Measurements from ENCODE around the gene IL1RAPL1. TPM values are rescaled to one million over a fixed set of nuclear protein-coding genes. Genes with fewer than 3 reads are reported as not detected.

The IL1RAPL1 gene
- polyA plus RNA-seq, 1 donor from 2014 or later, result not detected

- H3K27ac ChIP-seq (ENCODE audit: low read length), result no peak overlapping the region
- TF ChIP-seq TAF1 (IDR thresholded peaks at IDR 0.05; ENCODE audit: low read depth) (no peak), MXI1 (conservative IDR thresholded peaks at IDR 0.05; ENCODE audit: poor library complexity, severe bottlenecking) (no peak), POLR2AphosphoS5 (IDR thresholded peaks at IDR 0.05) (no peak), EP300 (conservative IDR thresholded peaks at IDR 0.05; ENCODE audit: poor library complexity, severe bottlenecking) (no peak), CTCF (IDR thresholded peaks at IDR 0.05; ENCODE audit: poor library complexity, severe bottlenecking) (no peak), EZH2 (IDR thresholded peaks at IDR 0.05; ENCODE audit: borderline replicate concordance, insufficient read depth, low read length, poor library complexity, severe bottlenecking) (no peak), RAD21 (conservative IDR thresholded peaks at IDR 0.05) (no peak), REST (IDR thresholded peaks at IDR 0.05; ENCODE audit: borderline replicate concordance) (no peak), SMC3 (conservative IDR thresholded peaks at IDR 0.05; ENCODE audit: poor library complexity) (no peak)
- no peaks in the 10 kb centered on the region for H3K9me3 ChIP-seq (ENCODE audit: low read length)
- H3K4me2 ChIP-seq (ENCODE audit: low read length), result no peak overlapping the region
- H3K27me3 ChIP-seq (ENCODE audit: insufficient read depth, low read depth, low read length), result no peaks in the 10 kb centered on the region
- no peaks in the 10 kb centered on the region for H3K36me3 ChIP-seq (ENCODE audit: insufficient read depth, low read length)
- H3F3A ChIP-seq (ENCODE audit: insufficient read depth, low read length, poor library complexity, severe bottlenecking), result no peaks in the 10 kb centered on the region
- no peaks in the 10 kb centered on the region for H3K9me2 ChIP-seq (ENCODE audit: insufficient read depth, low read length)
- H4K20me1 ChIP-seq (ENCODE audit: insufficient read depth), result no peaks in the 10 kb centered on the region
- H3K4me3 ChIP-seq (ENCODE audit: low read length), result no peak overlapping the region
- no peak overlapping the region for H3K9ac ChIP-seq (ENCODE audit: low read length)
- H3K79me2 ChIP-seq (replicated peaks; ENCODE audit: insufficient read depth, low read length), result no peaks in the 10 kb centered on the region
- no peak overlapping the region for H2AFZ ChIP-seq (ENCODE audit: low read depth, low read length)
Observed at GRCh38 chrX:29039501-29039900, 452.3 kb downstream of the IL1RAPL1 start.

GRCh38 chrX:29040160-29040559 lies 452.9 kb downstream of the IL1RAPL1 start:
- H3K27ac ChIP-seq (ENCODE audit: low read length), result no peak overlapping the region
- no peaks in the 10 kb centered on the region for H4K20me1 ChIP-seq (ENCODE audit: insufficient read depth)

More at GRCh38 chrX:29040160-29040559, 452.9 kb downstream of the IL1RAPL1 start:
- TF ChIP-seq RAD21 (conservative IDR thresholded peaks at IDR 0.05) (no peak), EP300 (conservative IDR thresholded peaks at IDR 0.05; ENCODE audit: poor library complexity, severe bottlenecking) (no peak), TAF1 (IDR thresholded peaks at IDR 0.05; ENCODE audit: low read depth) (no peak), POLR2AphosphoS5 (IDR thresholded peaks at IDR 0.05) (no peak), MXI1 (conservative IDR thresholded peaks at IDR 0.05; ENCODE audit: poor library complexity, severe bottlenecking) (no peak), REST (IDR thresholded peaks at IDR 0.05; ENCODE audit: borderline replicate concordance) (no peak), EZH2 (IDR thresholded peaks at IDR 0.05; ENCODE audit: borderline replicate concordance, insufficient read depth, low read length, poor library complexity, severe bottlenecking) (no peak), SMC3 (conservative IDR thresholded peaks at IDR 0.05; ENCODE audit: poor library complexity) (no peak), CTCF (IDR thresholded peaks at IDR 0.05; ENCODE audit: poor library complexity, severe bottlenecking) (no peak)
- Histone ChIP-seq H3K4me3 (ENCODE audit: low read length) (no peak overlapping the region), H3K9me3 (ENCODE audit: low read length) (no peaks in the 10 kb centered on the region), H3K9me2 (ENCODE audit: insufficient read depth, low read length) (no peaks in the 10 kb centered on the region), H3K79me2 (replicated peaks; ENCODE audit: insufficient read depth, low read length) (no peaks in the 10 kb centered on the region), H3K27me3 (ENCODE audit: insufficient read depth, low read depth, low read length) (no peaks in the 10 kb centered on the region), H3K4me2 (ENCODE audit: low read length) (no peak overlapping the region), H3F3A (ENCODE audit: insufficient read depth, low read length, poor library complexity, severe bottlenecking) (no peaks in the 10 kb centered on the region), H3K9ac (ENCODE audit: low read length) (no peak overlapping the region), H3K36me3 (ENCODE audit: insufficient read depth, low read length) (no peaks in the 10 kb centered on the region), H2AFZ (ENCODE audit: low read depth, low read length) (no peak overlapping the region)
